Kidney glomerular epithelial cell (primary cell): ENCODE measurements around the gene VTN.

Source experiments
- DNase-seq: peaks from one replicate; lab custom pipeline; 2025; lab: John Stamatoyannopoulos, UW

The VTN gene

DNA sequence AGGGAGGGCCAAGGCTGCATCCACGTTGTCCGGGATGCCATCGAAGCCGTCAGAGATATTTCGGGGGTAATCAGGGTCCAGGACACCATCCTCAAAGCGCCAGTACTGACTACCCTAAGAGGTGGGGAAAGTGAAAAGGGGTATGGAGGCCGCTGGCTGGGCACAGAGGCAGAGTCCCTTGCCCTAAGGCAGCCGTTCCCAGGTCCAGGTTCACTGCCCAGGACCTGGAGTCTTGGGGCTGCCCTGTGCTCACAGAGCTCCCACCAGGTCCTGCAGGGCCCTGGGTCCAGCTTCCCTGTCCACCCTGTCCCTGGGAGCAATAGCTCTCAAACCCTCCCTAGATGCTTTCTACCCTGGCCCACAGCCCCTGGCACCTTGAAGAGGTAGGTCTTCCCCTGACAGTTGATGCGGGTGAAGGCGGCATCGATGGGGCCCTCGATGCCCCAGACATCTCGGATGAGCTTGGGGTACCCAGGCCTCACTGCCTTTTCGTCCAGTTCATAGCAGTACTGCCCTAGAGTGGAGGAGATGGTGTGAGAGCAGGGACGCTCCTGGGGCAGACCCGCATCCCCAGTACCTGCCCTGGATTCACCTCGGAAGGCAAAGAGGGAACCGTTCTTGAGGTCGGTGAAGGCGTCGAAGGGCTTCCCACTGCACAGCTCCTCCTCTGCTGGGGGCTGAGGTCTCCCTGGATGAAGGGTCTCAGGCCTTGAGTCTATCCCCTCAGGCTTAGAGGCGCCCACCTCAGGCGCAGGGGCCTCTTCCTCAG is 1.0 kb downstream of the VTN start:
- DNase-seq, result no peak

DNA sequence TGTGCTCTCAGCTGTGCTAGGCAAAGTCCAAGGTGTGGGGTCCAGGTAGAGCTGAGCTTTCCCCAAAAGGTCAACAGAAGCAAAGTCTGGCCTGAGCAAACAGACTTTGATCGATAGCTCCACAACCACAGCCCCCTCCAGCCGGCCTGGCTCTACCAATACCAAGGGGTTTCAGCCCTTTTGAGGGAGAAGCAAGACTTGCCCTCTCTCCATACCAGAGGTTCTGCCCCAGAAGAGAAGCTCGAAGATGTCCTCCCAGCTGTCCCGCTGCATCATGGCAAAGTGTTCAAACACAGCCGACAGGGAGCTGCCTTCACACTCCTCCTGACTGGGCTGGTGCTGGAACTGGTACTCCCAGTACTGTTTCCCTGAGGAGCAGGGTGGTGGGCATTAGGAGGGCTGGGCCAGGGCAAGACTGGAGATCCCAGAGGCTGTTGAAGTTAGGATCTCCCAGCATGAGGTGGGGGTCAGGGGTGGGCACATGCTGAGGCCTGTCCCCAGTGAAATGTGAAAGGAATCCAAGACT is 1.7 kb downstream of the VTN start:
- no peak for DNase-seq

DNA sequence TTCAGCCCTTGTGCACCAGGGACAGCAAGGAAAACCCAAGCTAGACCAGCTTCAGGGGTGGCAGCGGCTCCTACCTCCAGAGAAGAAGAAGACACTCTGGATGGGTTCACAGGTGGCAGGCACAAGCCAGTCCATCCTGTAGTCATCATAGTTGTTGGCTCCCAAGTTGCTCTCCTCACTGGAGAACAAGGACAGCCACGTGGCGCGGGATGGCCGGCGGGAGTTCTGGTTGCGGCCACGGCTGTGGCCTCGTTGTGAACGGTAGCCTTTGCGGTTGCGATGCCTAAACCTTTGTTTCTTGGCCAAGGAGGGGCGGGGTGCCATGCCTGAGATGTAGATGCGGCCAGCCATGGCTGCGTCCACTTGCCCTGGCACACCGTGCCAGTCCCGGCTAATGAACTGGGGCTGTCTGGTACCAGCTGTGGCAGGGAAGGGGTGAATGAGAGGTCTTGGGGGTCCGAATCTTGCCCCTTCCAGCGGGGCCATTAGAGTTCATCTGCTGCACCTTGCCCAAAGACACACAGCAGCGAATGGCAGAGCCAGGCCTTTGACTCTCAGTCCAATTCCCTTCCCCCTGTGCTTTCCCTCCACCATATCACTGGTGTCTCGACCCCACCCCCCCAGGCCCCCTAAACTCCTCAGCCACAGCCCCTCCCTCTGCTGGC is 2.3 kb downstream of the VTN start:
- no peak for DNase-seq

DNA sequence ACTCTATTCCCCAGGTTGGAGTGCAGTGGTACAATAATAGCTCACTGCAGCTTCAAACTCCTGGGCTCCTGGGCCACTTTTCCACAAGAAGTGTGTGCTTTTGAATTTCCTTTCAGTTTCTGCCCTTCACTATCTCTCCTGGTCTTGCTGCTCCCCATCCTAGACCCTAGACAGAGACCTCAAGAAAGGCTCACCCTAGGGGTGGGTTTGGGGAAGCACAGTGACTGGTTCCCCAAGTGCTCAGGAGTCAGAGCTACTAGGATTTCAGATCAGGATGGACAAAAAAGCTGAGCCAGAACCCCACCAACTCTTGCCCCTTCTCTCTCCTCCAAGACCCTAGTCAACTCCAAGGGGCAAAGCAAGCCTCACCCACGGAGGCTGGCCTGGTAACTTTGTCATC is 3.5 kb downstream of the VTN start:
- no peak for DNase-seq

DNA sequence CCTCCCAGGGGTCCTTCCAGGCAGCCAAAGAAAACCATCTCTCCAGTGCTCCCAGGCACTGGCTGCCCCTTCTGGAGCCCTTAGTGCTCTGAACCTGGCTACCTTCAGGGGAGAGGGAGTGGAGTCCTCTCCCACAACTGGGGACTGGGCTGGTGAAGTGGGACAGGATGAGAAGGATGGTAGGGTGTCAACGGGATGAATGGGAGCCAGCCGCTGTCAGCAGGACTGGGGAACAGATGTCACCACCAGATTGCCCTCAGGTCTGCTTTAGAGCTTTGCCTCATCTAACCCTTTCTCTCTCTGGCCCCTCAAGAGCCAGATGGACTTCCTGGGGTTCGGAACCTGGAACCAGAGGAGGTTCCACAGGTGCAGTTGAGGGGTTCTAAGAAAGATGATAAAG is 4.6 kb downstream of the VTN start:
- no peak for DNase-seq

DNA sequence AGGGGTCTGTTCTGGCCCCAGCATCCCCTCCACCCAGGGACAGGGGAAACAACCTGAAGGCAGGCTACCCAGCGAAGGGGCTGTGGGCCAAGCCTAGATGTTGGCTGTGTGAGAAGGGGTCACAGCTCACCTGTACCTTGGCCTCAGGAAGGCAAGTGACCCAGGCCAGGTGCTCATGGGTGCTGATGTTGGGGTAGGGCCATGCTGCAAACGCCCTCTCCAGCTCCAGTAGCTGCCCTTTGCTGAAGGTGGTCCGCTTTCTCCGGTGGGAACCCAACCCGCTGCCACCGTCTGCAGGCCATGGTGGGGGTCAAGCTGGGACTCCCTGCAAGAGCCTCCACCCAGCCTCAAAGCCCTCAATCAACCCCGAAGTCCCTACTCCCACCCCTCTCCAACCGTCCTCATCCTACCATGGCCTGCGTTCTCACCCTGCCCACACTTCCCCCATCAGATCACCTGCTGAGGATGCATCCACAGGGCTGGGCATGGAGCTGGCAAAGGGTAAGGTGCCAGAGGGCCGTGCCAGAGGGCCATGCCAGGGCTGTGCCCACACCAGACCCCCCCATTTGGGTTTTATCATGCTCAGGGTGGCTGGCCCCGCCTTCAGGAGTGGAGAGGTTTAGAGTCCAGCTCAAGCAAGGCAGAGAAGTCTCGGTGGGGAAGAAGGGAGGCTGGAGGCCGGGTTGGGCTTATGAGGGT is 5.3 kb downstream of the VTN start, which contains the start of gene SEBOX:
SEBOX (minus strand) TSS at position 535 of the 699 bp plus-strand sequence; CDS start at position 487, 48 bp downstream.
- DNase-seq, result no peak

DNA sequence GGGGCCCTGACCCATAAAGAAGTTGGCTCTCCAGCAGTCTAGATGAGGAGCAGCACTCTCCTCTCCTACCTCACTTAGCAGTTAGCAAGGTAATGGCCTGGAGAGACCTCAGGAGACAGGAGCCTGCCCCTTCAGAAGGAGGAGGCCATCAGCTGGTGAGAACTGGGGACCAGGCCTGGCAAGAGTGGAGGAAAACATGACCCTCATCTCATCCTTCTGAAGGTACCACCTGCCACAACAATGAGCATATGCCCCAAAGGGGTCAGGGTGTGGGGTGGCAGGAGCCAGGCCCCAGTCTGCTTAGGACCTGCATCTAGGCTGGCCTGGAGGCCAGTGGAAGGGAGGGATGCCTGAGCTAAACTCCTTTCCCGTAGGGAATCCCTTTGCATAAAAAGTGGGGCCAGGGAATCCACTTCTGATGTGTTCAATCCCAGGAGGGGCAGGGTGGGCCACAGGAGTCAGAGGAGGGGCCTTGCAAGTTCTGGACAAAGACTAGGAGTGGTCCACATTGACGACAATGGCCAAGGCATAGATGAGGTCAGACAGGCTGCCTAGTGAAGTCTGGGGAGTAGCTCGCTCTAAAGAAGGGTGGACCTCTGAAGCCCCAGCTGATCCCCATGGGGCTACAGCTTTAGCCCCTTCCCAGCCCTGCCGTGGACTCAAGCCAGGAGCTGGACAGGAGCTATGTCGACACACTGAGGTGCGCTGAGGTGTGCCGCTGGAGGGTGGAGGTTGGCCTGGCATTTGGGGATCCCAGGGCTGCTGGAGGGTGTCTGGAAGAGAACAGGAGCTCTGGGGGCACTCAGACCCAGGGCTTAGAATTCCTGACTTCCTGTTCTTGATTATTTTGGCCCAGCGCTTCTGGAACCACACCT is 6.1 kb downstream of the VTN start:
- DNase-seq, result no peak

DNA sequence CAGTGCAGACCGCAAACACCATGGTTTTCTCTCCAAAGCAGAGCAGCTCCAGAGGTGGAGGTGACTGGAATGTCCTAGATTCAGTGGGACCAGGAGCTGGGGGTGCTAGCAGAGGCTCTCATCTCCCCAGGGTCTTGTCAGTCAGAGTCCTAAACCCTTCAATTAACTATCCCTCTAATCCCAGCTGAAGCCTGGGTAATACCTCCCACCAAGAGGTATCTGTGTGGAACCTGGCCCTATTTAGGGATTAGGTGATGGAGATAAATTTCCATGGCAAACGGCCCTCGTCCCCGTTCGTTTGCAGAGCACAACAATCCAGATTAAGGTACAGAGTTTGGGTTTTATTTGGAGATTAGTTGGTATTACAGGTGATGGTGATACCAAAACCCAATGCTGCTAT is 6.9 kb downstream of the VTN start:
- no peak for DNase-seq

DNA sequence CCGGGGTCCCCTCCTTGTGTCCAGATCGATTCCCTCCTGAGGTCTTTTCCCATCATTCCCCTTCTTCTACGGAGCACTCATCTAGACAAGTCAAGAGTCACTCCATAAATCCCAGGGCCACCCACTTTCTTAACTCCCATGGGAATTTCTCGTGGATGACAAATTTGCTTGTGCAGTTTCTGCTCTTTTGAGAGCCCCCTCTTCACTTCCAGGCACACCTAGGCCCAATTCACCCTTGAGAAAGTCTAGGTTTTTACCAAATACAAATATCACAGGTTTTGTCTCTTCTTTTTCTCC is 12.3 kb downstream of the VTN start:
- no peak for DNase-seq

DNA sequence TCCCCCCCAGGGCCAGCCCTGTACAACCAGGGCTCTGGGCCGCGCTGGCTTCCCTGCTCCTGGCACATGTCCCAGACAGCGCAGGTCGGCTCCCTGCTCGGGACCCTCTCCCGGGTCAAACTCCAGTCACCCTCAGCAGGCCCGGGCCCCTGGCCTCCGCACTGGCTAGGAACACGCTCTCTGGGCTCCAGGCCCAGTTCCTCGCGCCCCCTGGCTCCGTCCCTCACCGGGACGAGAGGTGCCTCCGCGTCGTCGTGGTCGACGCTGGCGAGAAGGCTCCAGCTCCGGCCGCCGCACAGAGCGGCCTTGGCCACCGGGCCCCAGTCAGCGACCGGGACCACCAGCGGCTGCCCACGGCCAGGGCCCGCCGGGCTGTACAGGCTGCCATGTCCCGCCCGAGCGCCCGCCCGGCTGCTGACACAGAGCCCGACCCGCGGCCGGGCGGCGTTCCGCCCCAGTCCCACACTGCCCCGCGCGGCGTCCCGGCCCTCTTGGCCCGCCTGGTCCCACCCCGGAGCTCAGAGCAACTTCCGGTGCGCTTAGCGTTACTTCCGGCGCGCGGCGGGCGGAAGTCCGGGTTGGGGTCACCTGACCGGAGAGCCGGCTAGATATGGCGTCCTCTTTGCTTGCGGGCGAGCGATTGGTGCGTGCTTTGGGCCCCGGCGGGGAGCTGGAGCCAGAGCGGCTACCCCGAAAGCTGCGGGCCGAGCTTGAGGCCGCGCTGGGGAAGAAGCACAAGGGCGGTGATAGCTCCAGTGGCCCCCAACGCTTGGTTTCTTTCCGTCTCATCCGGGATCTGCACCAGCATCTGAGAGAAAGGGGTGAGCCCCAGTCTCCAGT is 12.8 kb downstream of the VTN start, which contains the start of gene POLDIP2:
POLDIP2 (minus strand) TSS at position 467 of the 840 bp plus-strand sequence; CDS start at position 388, 79 bp downstream.
- peak; percentile 80 for DNase-seq

DNA sequence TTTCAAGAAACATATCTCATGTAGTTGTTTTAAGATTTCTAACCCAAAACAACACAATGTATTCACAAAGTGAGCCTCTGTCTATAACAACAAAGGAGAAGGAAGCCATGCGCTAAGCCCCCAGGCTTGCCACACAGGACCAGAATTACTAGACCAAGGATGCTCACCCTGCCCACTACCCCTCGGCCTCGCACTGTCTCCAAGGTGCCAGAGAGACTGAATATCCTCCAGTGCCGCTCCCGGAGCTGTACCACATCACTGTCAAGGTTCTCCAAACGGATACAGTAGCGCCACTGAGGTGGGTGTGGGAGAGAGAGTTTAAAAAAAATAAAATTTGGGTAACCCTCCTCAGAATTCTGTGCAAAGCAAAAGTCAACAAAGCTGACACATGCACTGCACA is 19.8 kb downstream of the VTN start:
- no peak for DNase-seq

DNA sequence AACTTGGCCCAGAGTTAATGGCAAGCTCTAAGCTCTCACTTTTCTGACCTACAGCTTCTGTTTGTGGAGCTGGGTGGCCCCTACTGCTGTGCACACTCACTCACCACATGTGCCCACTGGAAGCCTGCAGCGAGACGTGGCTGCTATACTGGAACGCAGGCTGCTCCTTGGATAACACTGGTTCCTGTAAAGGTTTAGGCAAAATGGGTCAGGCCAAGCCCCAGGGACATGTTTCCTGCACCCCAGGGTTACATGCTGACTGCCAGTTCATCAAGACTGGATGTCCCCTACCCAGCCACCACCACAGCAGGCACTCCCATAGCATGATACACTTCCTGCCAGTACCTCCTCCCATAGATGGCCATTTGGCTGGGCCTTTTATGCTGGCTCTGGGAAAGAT is 21.1 kb downstream of the VTN start:
- no peak for DNase-seq

DNA sequence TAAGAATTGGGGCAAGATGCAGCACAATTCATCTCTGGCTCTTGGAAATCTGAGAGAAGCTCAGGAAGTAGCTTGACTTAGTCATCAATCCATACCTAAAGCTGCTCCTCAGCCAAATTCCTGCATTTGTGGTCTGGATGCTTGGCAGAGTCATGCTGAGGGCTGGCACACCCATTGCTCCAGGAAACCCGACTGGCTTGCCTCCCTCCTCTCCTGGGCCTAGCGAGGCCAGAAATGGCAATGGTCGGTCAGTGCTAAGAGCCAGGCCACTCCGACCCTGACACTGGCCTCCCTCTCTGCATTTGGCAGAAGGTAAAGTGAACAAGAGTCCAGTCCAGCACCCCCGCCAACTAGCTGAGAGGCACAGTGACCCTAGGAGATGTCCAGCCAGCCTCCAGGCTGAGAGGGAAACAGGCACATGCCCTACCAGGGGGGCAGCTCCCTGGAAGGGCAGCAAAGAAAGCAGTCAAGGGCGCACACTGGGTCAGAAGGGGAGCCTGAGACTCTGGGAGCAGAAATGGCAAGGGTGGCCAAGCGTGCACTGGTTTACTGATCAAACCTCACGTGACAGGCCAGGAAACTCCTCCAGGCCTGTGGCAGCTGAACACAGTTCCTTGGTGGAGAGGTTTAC is 22.7 kb downstream of the VTN start:
- DNase-seq, result peak; percentile 64

DNA sequence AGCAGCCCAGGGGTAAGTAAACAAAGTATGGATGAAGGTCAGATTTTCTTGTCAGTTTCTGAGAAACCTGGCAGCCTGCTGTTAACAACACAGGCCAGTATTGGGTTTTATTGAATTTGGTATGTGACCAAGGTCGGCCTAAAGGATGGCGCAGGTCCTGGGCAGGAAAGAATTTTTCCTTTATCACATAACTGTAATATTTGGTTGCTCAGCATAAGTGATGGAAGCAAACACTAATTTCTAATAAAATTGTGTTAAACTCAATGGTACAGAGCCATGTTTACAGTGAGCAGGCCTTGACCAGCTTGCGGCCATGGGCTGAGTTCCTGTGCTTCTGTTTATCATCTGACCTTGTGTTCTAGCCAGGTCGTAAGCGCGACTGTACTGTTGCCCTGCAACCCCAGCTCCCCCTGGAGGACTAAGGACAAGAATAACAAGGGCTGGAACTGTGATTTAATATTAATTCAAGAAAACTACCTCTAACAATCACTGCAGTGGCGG is 23.3 kb downstream of the VTN start:
- DNase-seq, result no peak

DNA sequence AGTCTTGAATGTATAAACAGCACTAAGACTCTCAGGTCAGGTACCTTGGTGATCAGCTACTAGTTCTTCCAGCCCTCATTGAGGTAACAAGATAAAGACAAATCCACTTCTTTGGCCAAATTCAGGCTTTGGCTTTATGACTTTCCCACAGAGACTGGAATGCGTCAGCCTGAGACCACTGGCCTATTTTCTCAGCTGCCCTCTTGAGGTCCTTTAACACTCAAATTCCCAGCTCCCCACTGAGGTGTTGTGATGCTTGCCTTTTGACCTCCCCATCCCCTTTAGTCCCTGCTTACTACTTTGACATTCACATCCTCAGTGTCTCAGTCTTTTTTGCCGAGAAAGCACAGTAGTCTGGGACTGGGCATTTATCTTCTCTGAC is 23.9 kb downstream of the VTN start:
- DNase-seq, result no peak

DNA sequence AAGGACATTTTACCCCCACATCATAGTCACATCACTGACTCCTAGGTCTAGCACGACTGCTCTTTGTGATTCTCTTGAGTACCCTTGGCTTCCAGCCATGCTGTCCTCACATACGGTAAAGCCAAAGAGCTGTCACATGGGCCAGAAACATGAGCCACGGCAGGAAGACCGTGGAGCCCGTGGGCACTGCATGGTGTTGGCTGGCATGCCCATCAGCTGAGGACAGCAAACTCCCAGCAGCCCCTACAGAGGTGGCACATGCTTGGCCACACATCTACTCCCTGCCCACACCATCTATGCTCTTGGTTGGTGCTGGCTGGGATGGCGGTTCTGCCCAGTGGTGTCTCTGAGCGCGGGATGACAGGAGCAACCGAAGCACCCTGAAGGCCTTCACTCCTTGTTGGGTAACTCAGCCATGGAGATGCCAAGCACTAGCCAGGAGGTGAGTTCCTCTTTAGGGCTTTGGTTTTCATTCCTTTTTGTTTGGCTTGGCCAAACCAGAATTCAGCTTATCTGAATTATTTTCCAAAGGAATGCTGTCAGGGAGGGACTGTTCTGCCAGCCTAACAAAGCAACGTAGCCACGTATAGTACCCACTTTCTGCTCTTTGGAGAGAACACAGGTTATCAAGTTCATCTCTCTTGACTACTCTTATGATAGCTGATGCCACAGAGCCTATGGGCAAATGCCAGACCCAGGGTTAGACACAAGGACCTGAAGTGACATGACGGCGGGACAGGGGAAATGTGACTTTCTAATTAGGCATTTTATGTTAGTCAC is 24.5 kb downstream of the VTN start:
- DNase-seq, result no peak

DNA sequence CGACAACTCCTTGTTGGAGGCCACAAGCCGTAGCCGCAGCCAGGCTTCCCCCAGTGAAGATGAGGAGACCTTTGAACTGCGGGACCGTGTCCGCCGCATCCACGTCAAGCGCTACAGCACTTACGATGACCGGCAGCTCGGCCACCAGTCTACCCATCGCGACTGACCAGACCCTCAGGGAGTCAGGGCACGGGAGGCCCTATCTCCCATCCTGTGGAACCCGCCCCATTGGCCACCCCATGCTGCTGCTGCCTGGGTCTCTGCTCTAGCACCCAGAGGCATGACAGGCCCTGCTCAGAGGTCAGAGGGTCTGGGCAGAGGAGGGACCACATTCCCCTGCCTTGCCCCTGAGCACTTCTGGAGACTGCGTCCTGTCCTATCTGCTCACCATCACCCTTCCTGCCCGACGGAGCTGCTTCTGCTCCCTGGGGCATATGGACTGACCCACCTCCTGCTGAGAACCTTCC is 25.6 kb downstream of the VTN start:
- DNase-seq, result no peak

DNA sequence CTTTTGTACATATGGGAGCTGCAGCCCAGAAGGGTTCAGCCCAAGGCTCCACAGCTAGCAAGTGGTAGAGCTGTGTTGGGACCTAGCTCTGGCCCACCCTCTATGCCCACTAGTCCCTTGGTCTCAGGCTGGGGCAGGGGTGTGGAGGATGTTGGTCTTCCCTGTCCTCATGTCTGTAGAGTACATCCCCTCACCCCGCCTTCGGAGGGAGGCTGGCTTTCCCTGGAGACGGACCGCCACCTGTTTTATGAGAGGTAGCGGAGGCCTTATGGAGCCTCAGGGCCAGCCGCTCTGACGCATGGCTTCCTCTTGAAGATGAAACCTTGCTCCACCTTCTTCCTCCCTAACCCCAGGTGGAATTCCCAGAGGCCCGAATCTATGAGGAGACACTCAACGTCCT is 26.1 kb downstream of the VTN start:
- DNase-seq, result no peak

DNA sequence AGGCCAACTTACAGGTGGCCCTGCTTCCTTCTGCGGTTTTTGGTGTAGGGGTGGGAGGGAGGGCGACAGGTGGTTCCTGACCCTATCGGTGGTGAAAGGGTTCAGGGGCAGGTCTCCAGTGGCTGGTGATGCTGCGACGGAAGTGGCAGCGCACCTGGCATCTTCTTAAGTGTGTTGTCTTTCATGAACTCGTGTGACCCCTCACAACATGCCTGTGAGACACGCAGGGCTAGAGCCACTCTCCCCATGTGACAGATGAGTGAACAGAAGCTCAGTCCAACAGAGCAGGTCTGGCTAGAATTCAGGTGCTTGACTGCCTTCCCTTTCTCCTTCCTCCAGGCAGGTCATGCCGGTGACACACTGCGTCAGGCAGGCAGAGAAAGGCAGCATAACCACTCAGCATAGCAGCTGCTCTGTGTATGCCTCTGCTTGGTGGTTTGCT is 26.6 kb downstream of the VTN start:
- DNase-seq, result no peak
